Activated T-cell treated with anti-CD3 and anti-CD28 coated beads for 1 hour (primary cell): ENCODE results near the gene SMIM27.
"Not testable (repeated sequence)": the region's sequence is repeated elsewhere in the genome, so short reads cannot be mapped to it uniquely, and the experiment has no call there.

ENCODE experiments used
- DNase-seq: peaks from one replicate; pipeline ENCODE4 v3.0.0-alpha.2; 2020; ENCODE audit warnings: low read depth

SMIM27 gene

GRCh38 chr9:32599021-32599420, 46.9 kb downstream of the SMIM27 start:
- not testable (repeated sequence) for DNase-seq
